Stimulated activated effector memory CD8-positive, alpha-beta T cell treated with anti-CD3 and anti-CD28 coated beads, Interleukin-12 subunit alpha, Interleukin-12 subunit beta, amount 100 ng/mL, for 72 hours (primary cell): ENCODE measurements around the gene NSUN4.

Experiments used
- ATAC-seq: fragments of 150-1000 bp; cut with Tn5 transposase; 2 replicates; pipeline ENCODE4 v1.10.0; 2021
- DNase-seq, 2 donors: peaks; one replicate each; pipeline ENCODE4 v3.0.0; 2021 to 2022; ENCODE audit warnings: low spot score in 2 of 2
- H3K27ac Mint-ChIP-seq: one replicate; pipeline ENCODE4 v1.8.0; 2022; ENCODE audit warnings: mild to moderate bottlenecking, mixed read lengths
- H3K36me3 Mint-ChIP-seq: one replicate; pipeline ENCODE4 v1.8.0; 2022; ENCODE audit warnings: mild to moderate bottlenecking, mixed read lengths
- H3K4me1 Mint-ChIP-seq: one replicate; pipeline ENCODE4 v1.8.0; 2022; ENCODE audit warnings: mixed read lengths
- H3K4me3 Mint-ChIP-seq: one replicate; pipeline ENCODE4 v1.8.0; 2022; ENCODE audit warnings: mild to moderate bottlenecking, mixed read lengths
- H3K9me3 Mint-ChIP-seq: one replicate; pipeline ENCODE4 v1.8.0; 2022; ENCODE audit warnings: mixed read lengths

NSUN4 gene

GRCh38 chr1:46340404-46341221, at the start of gene NSUN4:
NSUN4 (plus strand) TSS chr1:46340807; CDS start chr1:46340827, 20 bp downstream.
- Mint-ChIP-seq H3K36me3 (peaks cover 46% of the 10 kb centered on the region), H3K9me3 (no peaks in the 10 kb centered on the region), H3K27ac (peak within 1 kb of the TSS; percentile 97), H3K4me3 (peak within 1 kb of the TSS; percentile 96), H3K4me1 (peaks cover 61% of the 10 kb centered on the region)
- ATAC-seq: peak; percentile 93
- DNase-seq: peak; percentile 64 to 88

GRCh38 chr1:46295306-46295705, 45.3 kb upstream of the NSUN4 start:
- peaks cover 11% of the 10 kb centered on the region for H3K4me1 Mint-ChIP-seq
- H3K36me3 Mint-ChIP-seq: peaks cover 71% of the 10 kb centered on the region
- DNase-seq (no peak), ATAC-seq (no peak)
- no peak overlapping the region for H3K4me3 Mint-ChIP-seq
- H3K27ac Mint-ChIP-seq: no peak overlapping the region
- no peaks in the 10 kb centered on the region for H3K9me3 Mint-ChIP-seq

DNA sequence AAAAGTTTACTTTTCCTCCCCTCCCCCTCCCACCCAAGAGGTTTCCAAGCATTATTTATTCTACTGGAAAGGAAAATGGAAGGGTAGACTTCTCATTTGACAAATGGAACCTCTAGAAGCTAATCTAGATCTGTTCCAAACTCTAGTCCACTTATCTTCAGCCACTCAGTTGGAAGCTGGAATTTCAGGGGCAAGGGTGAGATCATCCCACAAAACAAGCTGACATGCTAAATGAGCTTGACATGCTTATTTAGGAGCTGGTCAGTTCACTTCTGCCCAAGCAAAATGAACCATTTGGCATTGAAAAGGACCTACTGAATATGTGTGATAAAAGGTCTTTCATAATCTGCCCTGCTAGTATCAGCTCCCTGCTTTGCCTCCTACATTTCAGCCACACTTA, 42.2 kb upstream of the NSUN4 start:
- no peak for ATAC-seq
- peak overlapping the region; percentile 16 for H3K27ac Mint-ChIP-seq
- peaks cover 26% of the 10 kb centered on the region for H3K4me1 Mint-ChIP-seq
- DNase-seq: no peak
- H3K4me3 Mint-ChIP-seq: no peak overlapping the region
- peaks cover 75% of the 10 kb centered on the region for H3K36me3 Mint-ChIP-seq
- H3K9me3 Mint-ChIP-seq: no peaks in the 10 kb centered on the region

DNA sequence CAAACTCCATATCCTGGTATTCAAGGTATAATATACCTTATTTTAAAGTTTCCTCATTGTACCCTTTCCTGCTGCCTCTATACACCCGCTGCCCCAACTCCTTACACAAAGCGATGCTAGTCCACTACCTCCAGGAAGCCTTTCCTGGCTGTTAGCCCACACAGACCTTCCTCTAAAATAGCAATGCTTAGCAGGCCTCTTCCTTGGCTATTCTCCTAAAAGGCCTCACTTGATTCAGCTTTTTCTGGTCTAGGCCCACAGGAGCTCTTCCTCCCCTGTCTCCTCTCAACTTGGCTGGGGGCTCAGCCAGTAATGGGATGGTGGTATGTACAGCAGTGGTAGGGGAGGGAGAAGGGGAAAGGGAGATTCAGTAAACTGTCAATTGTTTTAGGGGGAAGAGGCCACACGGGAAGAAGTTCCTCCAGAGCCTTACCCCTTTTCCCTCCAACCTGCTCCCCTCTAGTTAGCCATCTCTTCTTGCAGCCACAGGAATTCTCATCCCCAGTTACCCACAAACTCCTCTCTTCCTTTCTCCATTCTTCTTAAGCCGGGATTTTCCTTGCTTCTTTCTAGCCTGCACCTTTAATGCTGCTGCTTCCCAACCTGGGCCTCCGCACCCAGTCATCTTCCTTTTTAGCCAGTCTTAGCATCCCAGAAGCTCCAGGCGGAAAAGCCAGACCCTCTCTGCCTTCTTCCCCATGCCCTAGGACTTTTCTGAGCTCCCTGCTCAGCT, 39.8 kb upstream of the NSUN4 start:
- DNase-seq: no peak

DNA sequence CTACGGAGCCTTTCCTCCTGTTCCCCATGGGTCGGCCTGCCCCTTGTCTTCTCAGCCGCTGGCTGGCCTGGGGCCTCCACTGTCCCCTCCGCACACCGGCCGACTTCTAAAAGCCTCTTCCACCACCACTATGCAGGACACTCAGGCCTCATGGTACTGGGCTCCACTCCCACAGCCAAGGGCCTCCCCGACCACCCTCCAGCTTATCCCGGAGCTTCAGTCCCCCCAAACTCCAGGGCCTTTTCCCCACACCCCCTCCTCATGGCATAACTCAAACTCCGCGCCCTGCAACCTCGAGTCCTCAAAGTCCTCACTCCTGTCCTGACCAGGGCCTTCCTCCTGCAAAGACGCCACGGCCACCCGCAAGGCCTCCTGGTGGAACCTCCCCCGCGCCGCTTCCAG, 39.2 kb upstream of the NSUN4 start:
- Mint-ChIP-seq H3K36me3 (peaks cover 74% of the 10 kb centered on the region), H3K27ac (peak overlapping the region; percentile 100), H3K4me1 (peaks cover 34% of the 10 kb centered on the region), H3K4me3 (peak overlapping the region; percentile 94), H3K9me3 (no peaks in the 10 kb centered on the region)
- no peak for DNase-seq
- ATAC-seq: no peak

More for the DNA sequence above, 39.8 kb upstream of the NSUN4 start:
- peaks cover 34% of the 10 kb centered on the region for H3K4me1 Mint-ChIP-seq
- H3K36me3 Mint-ChIP-seq: peaks cover 74% of the 10 kb centered on the region
- H3K9me3 Mint-ChIP-seq: no peaks in the 10 kb centered on the region
- H3K27ac Mint-ChIP-seq: peak overlapping the region; percentile 100
- H3K4me3 Mint-ChIP-seq: peak overlapping the region; percentile 94
- ATAC-seq: no peak

DNA sequence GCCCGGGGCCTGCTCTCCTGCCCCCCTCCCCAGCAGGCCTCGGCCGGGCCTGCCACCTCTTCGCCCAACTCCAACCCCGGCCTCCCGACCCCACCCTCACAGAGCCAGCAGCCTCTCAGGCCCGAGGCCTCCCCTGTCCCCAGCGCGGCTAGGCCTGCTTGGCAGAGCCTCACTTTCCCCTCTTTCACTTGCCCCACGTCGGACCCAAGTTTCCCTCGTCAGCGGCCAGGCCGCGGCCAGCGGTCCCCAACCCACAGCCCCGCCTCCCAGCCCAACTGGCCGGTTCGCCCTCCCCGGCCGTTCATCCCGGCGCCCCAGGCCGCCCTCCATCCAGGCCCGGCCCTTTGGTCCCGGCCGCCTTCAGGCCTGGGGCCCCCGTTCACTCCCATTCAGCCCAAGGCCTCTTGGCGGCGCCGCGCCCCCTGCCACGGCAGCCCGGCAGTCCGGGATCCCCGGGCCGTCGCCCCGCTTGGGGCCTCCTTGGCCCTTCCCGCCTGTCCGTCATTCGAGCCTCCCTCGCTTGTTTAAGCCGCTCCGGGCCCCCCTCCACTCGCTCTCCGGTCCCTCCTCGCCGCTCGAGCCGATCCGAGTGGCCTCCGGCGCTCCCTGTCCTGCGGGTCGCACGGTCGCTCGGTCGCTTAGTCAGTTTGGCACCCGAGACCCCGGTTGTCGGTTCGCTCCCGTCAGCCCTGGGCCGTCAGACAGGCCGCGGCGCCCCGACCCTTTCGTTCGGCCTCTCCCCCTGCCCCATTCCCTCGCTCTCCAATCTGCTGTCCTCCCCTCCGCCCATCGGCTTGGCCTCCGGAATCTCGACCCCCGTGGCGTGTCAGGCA, 38.6 kb upstream of the NSUN4 start:
- H3K36me3 Mint-ChIP-seq: peaks cover 75% of the 10 kb centered on the region
- peak; percentile 49 to 82 for DNase-seq
- peak; percentile 52 for ATAC-seq
- H3K27ac Mint-ChIP-seq: peak overlapping the region; percentile 100
- peak overlapping the region; percentile 94 for H3K4me3 Mint-ChIP-seq
- peaks cover 34% of the 10 kb centered on the region for H3K4me1 Mint-ChIP-seq
- H3K9me3 Mint-ChIP-seq: no peaks in the 10 kb centered on the region

GRCh38 chr1:46302641-46303037, 38.0 kb upstream of the NSUN4 start:
- Mint-ChIP-seq H3K4me3 (peak overlapping the region; percentile 94), H3K4me1 (peaks cover 34% of the 10 kb centered on the region), H3K27ac (peak overlapping the region; percentile 100), H3K36me3 (peaks cover 75% of the 10 kb centered on the region), H3K9me3 (no peaks in the 10 kb centered on the region)
- peak; percentile 17 for ATAC-seq
- peak; percentile 39 to 82 for DNase-seq

GRCh38 chr1:46303038-46303871, 37.4 kb upstream of the NSUN4 start, which contains the start of the genes LRRC41 and UQCRH:
LRRC41 (minus strand) TSS chr1:46303616; CDS start chr1:46303322, 294 bp downstream.
UQCRH (plus strand) TSS chr1:46303698; CDS start chr1:46303767, 69 bp downstream.
- Mint-ChIP-seq H3K4me3 (peak within 1 kb of the TSS; percentile 94), H3K4me1 (peaks cover 38% of the 10 kb centered on the region), H3K9me3 (no peaks in the 10 kb centered on the region), H3K36me3 (peaks cover 74% of the 10 kb centered on the region), H3K27ac (peak within 1 kb of the TSS; percentile 100)
- DNase-seq: peak; percentile 92 to 97
- peak; percentile 90 for ATAC-seq

- H3K9me3 Mint-ChIP-seq: no peaks in the 10 kb centered on the region
- H3K4me3 Mint-ChIP-seq: peak overlapping the region; percentile 94
- H3K4me1 Mint-ChIP-seq: peaks cover 40% of the 10 kb centered on the region
- peaks cover 81% of the 10 kb centered on the region for H3K36me3 Mint-ChIP-seq
- ATAC-seq (no peak), DNase-seq (no peak)
- H3K27ac Mint-ChIP-seq: peak overlapping the region; percentile 100
Measured at GRCh38 chr1:46303872-46304326, 36.7 kb upstream of the NSUN4 start.

- no peaks in the 10 kb centered on the region for H3K9me3 Mint-ChIP-seq
- peaks cover 98% of the 10 kb centered on the region for H3K36me3 Mint-ChIP-seq
- no peak overlapping the region for H3K4me3 Mint-ChIP-seq
- peaks cover 25% of the 10 kb centered on the region for H3K4me1 Mint-ChIP-seq
- no peak overlapping the region for H3K27ac Mint-ChIP-seq
- DNase-seq: no peak
- no peak for ATAC-seq
Measured at GRCh38 chr1:46306159-46306530, 34.5 kb upstream of the NSUN4 start.

DNA sequence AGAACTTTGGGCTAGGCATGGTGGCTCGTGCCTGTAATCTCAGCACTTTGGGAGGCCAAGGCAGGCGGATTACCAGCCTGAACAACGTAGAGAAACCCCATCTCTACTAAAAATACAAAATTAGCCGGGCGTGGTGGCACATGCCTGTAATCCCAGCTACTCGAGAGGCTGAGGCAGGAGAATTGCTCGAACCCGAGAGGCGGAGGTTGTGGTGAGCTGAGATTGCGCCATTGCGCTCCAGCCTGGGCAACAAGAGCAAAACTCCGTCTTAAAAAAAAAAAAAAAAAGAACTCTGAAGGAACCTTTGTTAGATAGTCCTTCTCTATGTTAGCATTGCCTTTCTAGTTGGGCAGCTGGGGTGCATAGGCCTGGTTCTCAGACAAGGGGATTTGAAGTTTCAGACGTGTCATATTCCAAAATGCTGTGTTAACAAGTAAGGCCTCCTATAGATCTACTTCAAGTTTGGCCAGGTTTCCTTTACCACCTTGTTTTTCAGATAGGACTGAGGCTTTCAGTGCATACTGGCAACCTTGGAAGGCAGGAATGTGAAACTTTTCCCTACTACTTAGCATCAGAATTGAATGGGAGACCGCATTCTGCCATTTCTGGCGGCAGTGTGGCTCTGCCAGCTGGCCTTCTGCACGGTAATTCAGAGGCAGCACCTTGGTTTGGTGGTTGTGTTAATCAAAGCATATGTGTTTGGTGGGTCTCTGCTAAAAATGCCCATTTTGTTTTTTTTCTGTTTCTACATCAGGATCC, 31.0 kb upstream of the NSUN4 start:
- Mint-ChIP-seq H3K27ac (peak overlapping the region; percentile 38), H3K4me1 (peaks cover 11% of the 10 kb centered on the region), H3K9me3 (no peaks in the 10 kb centered on the region), H3K4me3 (no peak overlapping the region), H3K36me3 (peaks cover 99% of the 10 kb centered on the region)
- ATAC-seq (no peak), DNase-seq (no peak)

GRCh38 chr1:46310321-46310720, 30.3 kb upstream of the NSUN4 start:
- Mint-ChIP-seq H3K36me3 (peaks cover 99% of the 10 kb centered on the region), H3K4me3 (no peak overlapping the region), H3K9me3 (no peaks in the 10 kb centered on the region), H3K27ac (no peak overlapping the region), H3K4me1 (peaks cover 11% of the 10 kb centered on the region)
- ATAC-seq: no peak
- DNase-seq: no peak

GRCh38 chr1:46315669-46316403, 24.8 kb upstream of the NSUN4 start:
- no peaks in the 10 kb centered on the region for H3K4me1 Mint-ChIP-seq
- H3K4me3 Mint-ChIP-seq: no peak overlapping the region
- H3K36me3 Mint-ChIP-seq: peaks cover 77% of the 10 kb centered on the region
- DNase-seq (no peak), ATAC-seq (no peak)
- H3K27ac Mint-ChIP-seq: no peak overlapping the region
- H3K9me3 Mint-ChIP-seq: no peaks in the 10 kb centered on the region
